ENCODE data around the gene UBE3B. TPM values are rescaled to one million over a fixed set of nuclear protein-coding genes. Genes with fewer than 3 reads are reported as not detected.

The UBE3B gene
- total RNA-seq, 1 experiment from 2014 or later = 25.7 TPM

DNA sequence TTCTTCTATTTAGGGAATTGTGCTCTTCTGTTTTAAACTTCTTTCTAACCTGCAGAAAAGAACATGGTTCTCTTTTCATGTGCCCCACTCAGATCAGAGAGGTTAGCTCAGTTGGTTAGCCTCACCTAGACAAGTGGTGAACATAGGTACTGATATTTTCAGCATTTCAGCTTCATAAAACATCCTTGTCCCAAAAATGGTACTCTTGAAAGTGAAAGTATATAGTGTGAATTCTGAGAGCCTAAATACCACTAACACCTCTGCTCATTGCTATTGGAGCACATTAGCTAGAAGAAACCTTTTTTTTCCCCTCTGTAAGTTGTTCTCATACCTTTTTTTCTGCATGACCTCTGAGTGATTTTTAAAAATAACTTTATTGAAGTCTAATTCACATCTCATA lies 17.6 kb downstream of the UBE3B start:
- no peak for DNase-seq
- H3K9ac ChIP-seq (ENCODE audit: low read length) = no peak overlapping the region
- no peaks in the 10 kb centered on the region for H3K27me3 ChIP-seq (ENCODE audit: low read length)
- no peaks in the 10 kb centered on the region for H3K79me2 ChIP-seq (ENCODE audit: low read length)
- TF ChIP-seq, protein P1, sequence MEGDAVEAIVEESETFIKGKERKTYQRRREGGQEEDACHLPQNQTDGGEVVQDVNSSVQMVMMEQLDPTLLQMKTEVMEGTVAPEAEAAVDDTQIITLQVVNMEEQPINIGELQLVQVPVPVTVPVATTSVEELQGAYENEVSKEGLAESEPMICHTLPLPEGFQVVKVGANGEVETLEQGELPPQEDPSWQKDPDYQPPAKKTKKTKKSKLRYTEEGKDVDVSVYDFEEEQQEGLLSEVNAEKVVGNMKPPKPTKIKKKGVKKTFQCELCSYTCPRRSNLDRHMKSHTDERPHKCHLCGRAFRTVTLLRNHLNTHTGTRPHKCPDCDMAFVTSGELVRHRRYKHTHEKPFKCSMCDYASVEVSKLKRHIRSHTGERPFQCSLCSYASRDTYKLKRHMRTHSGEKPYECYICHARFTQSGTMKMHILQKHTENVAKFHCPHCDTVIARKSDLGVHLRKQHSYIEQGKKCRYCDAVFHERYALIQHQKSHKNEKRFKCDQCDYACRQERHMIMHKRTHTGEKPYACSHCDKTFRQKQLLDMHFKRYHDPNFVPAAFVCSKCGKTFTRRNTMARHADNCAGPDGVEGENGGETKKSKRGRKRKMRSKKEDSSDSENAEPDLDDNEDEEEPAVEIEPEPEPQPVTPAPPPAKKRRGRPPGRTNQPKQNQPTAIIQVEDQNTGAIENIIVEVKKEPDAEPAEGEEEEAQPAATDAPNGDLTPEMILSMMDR (conservative IDR thresholded peaks at IDR 0.05; ENCODE audit: low read depth, low read length) = no peak
- no peak for TF ChIP-seq EZH2 (IDR thresholded peaks at IDR 0.05; ENCODE audit: low read length, unreplicated experiment)
- no peak for TF ChIP-seq EZH2phosphoT487 (IDR thresholded peaks at IDR 0.05; ENCODE audit: borderline replicate concordance, low read length)
- H3K9me3 ChIP-seq (ENCODE audit: low read length) = no peaks in the 10 kb centered on the region
- intact Hi-C loops (cut with micrococcal nuclease) = no loop called here
- no peak for ATAC-seq
- CTCF ChIA-PET = interaction anchor here (0.6 to 1.7 kb wide), 3 partner anchors 9 to 67 kb away, joined by 3 to 8 read pairs (median 3); no protein-coding TSS in a partner anchor
- H3K27ac ChIP-seq (ENCODE audit: low read length) = no peak overlapping the region
- no TSS peak for BruUV-seq (replicated peaks)
- no peaks in the 10 kb centered on the region for H3K4me1 ChIP-seq (ENCODE audit: insufficient read depth, low read length)
- no peaks in the 10 kb centered on the region for H4K20me1 ChIP-seq (ENCODE audit: low read length)
- H3F3A ChIP-seq (ENCODE audit: low read length, unreplicated experiment) = no peaks in the 10 kb centered on the region
- no peak overlapping the region for H2AFZ ChIP-seq (ENCODE audit: low read length)
- H3K4me2 ChIP-seq (ENCODE audit: low read length) = no peak overlapping the region
- peaks cover 46% of the 10 kb centered on the region for H3K36me3 ChIP-seq (ENCODE audit: low read depth, low read length)
- POLR2A ChIA-PET (ENCODE audit: unreplicated experiment) = no interaction called here
- no peaks in the 10 kb centered on the region for H3K9me2 ChIP-seq (replicated peaks; ENCODE audit: low read length)
- H3K4me3 ChIP-seq (ENCODE audit: low read length) = no peak overlapping the region

DNA sequence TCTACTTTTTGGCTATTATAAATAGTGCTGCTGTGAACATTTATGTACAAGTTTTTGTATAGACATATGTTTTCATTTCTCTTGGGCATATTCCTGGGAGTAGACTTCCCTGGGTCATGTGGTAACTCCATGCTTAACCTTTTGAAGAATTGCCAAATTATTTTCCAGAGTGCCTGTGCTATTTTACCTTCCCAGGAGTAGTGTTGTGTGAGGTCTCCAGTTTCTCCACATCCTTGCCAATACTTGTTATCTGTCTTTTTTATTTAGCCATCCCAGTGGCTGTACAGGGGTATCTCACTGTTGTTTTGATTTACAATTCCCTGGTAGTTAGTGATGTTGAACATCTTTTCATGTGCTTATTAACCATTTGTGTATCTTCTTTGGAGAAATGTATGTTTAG lies 18.9 kb downstream of the UBE3B start:
- ChIA-PET POLR2A (ENCODE audit: unreplicated experiment) (no interaction called here), CTCF (no interaction called here)
- Histone ChIP-seq H3K4me2 (ENCODE audit: low read length) (no peak overlapping the region), H3K9ac (ENCODE audit: low read length) (no peak overlapping the region), H3K79me2 (ENCODE audit: low read length) (no peaks in the 10 kb centered on the region), H3K4me1 (ENCODE audit: insufficient read depth, low read length) (no peaks in the 10 kb centered on the region), H3K27ac (ENCODE audit: low read length) (no peak overlapping the region), H3K36me3 (ENCODE audit: low read depth, low read length) (peaks cover 40% of the 10 kb centered on the region), H3K9me2 (replicated peaks; ENCODE audit: low read length) (no peaks in the 10 kb centered on the region), H3K27me3 (ENCODE audit: low read length) (no peaks in the 10 kb centered on the region), H3K4me3 (ENCODE audit: low read length) (no peak overlapping the region), H4K20me1 (ENCODE audit: low read length) (no peaks in the 10 kb centered on the region), H3F3A (ENCODE audit: low read length, unreplicated experiment) (no peaks in the 10 kb centered on the region), H3K9me3 (ENCODE audit: low read length) (no peaks in the 10 kb centered on the region), H2AFZ (ENCODE audit: low read length) (no peak overlapping the region)
- intact Hi-C loops (cut with micrococcal nuclease) = no loop called here
- DNase-seq (no peak), ATAC-seq (no peak)
- no TSS peak for BruUV-seq (replicated peaks)
- no peak for TF ChIP-seq EZH2 (IDR thresholded peaks at IDR 0.05; ENCODE audit: low read length, unreplicated experiment)
- no peak for TF ChIP-seq EZH2phosphoT487 (IDR thresholded peaks at IDR 0.05; ENCODE audit: borderline replicate concordance, low read length)
- TF ChIP-seq, protein P1 (conservative IDR thresholded peaks at IDR 0.05; ENCODE audit: low read depth, low read length) = no peak

DNA sequence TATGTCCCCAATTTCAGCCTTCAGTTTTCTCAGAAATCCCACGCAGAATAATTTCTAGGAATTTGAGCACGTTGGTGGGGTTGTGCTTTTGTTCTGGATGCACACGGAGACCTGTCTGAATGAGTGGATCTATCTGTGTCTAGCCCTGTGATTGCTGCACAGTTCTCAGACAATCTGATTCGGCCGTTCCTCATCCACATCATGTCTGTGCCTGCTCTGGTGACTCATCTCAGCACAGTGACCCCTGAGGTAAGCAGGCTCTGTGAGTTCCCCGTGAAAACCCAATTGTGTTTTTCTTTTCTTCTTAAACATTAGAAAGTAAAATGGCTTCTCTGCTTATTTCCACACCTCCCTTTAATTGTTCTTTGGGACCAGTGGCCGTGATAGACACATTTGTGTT lies 20.2 kb downstream of the UBE3B start:
- no peaks in the 10 kb centered on the region for H3K79me2 ChIP-seq (ENCODE audit: low read length)
- no peak overlapping the region for H3K4me3 ChIP-seq (ENCODE audit: low read length)
- BruUV-seq (replicated peaks) = no TSS peak
- no peak overlapping the region for H2AFZ ChIP-seq (ENCODE audit: low read length)
- no peaks in the 10 kb centered on the region for H3F3A ChIP-seq (ENCODE audit: low read length, unreplicated experiment)
- H3K4me2 ChIP-seq (ENCODE audit: low read length) = no peak overlapping the region
- H3K9me2 ChIP-seq (replicated peaks; ENCODE audit: low read length) = no peaks in the 10 kb centered on the region
- CTCF ChIA-PET = interaction anchor here (0.6 kb wide), 1 partner anchor 65 kb away, joined by 3 read pairs; no protein-coding TSS in a partner anchor
- H4K20me1 ChIP-seq (ENCODE audit: low read length) = no peaks in the 10 kb centered on the region
- H3K27ac ChIP-seq (ENCODE audit: low read length) = no peak overlapping the region
- H3K27me3 ChIP-seq (ENCODE audit: low read length) = no peaks in the 10 kb centered on the region
- no peaks in the 10 kb centered on the region for H3K4me1 ChIP-seq (ENCODE audit: insufficient read depth, low read length)
- ATAC-seq (no peak), DNase-seq (no peak)
- no peaks in the 10 kb centered on the region for H3K9me3 ChIP-seq (ENCODE audit: low read length)
- TF ChIP-seq, protein P1 (conservative IDR thresholded peaks at IDR 0.05; ENCODE audit: low read depth, low read length) = no peak
- TF ChIP-seq EZH2 (IDR thresholded peaks at IDR 0.05; ENCODE audit: low read length, unreplicated experiment) (no peak), EZH2phosphoT487 (IDR thresholded peaks at IDR 0.05; ENCODE audit: borderline replicate concordance, low read length) (no peak)
- H3K9ac ChIP-seq (ENCODE audit: low read length) = no peak overlapping the region
- POLR2A ChIA-PET (ENCODE audit: unreplicated experiment) = no interaction called here
- peaks cover 34% of the 10 kb centered on the region for H3K36me3 ChIP-seq (ENCODE audit: low read depth, low read length)
- intact Hi-C loops (cut with micrococcal nuclease) = no loop called here

Measured in PC-3 (cell line).